Medulla oblongata (tissue), 1 donor: Measurements from ENCODE around the gene EXOC6.

Experiments used
- DNase-seq: peaks from one replicate; pipeline ENCODE4 v3.0.0-alpha.2; 2015; ENCODE audit errors: extremely low spot score

Gene EXOC6

DNA sequence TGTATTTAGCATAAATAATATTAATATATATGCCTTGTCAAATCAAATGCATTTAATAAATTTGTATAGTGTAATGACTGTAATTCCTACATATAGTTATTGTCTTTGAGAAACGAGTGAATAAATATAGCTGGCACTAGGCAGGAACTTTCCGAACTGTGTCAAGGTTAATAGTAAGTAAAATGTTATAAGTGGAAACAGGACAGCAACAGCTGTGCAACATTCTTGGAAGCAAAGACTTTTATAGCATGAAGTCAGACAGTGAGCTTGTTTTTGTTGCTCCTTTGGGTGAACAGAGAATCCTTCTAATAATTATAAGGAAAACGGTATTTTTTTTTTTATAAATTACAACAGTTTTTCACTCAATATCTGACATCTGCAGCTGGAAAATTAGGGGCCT, 14.0 kb upstream of the EXOC6 start:
- no peak for DNase-seq

DNA sequence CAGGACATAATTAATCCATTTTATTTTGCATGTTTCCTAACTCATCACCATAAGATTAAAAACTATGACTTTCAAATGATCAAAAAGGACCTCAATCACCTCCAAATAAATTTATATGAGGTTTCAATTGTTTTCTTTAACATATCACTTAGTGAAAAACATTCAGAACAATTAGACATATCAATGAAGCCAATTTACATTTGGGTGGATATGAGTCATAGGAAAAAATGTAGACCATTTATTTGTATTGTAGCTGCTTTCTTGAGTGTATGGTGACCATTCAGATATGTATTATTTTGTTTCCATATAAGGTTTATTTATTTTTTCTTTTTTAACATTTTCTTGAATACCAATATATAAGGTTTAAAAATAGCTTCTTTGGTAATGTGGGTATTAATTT, 13.3 kb upstream of the EXOC6 start:
- no peak for DNase-seq

DNA sequence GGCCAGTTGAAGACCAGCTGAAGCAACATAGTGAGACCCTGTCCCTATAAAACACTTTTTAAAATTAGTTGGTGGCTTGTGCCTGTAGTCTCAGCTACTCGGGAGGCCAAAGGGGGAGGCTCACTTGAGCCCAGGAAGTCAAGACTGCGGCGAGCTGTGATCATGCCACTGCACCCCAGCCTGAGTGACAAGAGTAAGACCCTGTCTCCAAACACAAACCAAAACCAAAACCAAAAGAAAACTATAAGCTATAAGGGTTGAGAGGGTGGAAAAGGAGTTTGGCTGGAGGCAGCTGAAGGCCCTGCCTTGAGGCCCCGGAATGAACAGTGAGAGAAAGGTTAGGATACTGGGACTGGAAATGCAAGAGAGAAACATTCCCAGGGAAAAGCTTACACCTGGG, 10.9 kb upstream of the EXOC6 start:
- DNase-seq, result no peak

DNA sequence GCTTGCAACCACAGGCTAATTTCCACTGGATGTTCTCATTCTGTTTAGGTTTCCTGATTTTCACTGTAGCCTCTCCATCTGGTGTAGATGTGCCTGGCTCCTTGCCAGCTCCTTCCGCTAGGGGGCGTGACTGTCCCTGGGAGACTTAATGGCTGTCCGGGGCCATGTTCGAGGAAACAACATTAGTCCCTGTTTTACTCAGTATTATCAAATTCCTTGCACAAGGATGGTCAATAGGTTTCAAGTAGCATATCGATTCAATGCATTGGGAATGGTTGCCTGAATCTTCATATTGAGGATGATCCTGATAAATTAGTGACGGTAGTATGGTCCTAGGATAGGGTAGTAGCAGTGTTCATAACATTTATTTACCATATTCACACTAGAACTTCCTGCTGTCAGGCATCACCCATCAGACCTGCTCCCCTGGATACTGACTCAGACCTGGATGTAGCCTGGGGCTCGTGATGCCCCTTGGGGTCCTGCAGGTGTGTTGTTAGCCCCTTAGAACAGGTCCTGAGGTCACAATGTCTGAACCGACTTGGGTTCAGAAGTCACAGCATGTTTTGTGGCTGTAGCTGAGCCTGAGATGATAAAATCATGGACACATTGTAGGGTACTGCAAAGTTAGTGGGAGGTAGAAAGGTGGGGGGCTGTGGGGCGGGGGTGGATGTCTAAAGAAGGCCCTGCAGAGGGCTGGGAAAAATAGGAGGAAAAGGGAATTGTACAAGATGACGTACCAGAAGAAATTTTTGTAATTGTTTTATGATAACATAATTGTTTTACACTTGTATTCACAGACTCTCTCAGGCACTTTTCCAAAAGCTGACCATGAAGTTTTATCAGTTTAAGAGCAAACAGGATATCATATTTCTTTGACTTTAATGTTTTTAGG, 8.9 kb upstream of the EXOC6 start:
- DNase-seq, result no peak

DNA sequence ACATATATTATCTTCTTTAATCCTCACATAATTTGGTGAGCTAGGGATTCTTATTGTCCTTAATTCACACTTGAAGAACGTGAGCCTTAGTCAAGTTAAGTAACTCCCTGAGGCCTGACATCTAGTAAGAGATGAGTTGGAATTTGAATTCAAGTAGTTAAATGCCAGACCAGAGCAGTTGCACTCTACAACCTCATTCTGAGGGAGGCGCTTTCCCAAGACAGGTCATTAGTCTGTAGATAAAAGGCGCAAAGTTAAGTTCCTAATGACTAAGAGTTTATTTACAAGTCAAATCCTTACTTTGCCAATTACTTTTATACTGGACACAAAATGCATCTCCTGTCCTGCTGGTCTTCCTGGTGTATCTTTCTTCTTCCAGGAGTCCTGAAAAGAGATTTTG, 3.6 kb upstream of the EXOC6 start:
- DNase-seq, result no peak

DNA sequence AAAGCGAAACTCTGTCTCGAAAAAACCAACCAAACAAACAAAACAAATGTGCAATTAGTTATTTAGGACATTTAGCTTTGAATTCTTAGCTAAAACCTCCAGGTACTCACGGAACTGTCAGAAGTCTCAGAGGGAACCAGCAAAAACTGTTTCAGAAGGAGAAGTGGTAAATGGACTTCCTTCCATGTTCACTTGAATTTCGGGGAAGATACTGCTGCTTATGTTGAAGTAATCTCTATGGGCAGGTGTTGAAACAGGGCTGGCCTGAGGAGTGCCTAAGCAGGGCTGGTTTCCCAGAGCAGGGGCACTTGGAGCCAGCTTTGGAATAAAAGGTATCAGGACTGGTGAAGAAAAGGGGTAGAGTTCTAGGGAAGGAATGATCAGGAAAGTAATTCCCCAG, 2.4 kb upstream of the EXOC6 start:
- peak; percentile 48 for DNase-seq

DNA sequence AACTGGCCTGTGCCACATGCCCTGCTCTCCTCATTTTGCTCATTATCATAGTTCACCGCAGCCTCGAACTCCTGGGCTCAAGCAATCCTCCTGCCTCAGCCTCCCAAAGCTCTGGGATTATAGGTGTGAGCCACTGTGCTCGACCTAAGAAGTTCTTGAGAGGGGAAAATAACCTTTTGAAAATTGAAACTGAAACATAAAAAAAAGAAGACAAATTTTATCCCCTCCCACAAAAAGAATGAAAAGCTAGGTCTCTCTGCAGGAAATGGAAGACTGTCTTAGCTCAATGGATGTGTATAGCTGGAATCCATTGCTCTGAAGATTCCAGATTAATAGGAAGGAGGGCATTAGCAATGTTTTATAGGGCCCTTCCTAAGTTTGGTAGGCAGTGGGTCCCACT, 2.0 kb upstream of the EXOC6 start:
- DNase-seq, result no peak

DNA sequence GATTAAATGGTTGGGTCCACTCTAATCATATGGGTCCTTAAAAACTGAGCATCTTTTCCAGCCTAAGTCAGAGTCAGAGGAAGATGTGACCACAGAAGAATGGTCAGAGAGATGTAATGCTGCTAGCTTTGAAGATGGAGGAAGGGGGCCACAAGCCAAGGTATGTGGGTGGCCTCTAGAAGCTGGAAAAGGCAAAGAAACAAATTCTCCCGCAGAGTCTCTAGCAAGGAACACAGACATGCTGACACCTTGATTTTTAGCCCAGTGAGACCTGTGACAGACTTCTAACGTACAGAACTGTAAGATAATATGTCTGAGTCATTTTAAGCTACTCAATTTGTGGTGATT, 1.5 kb upstream of the EXOC6 start:
- no peak for DNase-seq

DNA sequence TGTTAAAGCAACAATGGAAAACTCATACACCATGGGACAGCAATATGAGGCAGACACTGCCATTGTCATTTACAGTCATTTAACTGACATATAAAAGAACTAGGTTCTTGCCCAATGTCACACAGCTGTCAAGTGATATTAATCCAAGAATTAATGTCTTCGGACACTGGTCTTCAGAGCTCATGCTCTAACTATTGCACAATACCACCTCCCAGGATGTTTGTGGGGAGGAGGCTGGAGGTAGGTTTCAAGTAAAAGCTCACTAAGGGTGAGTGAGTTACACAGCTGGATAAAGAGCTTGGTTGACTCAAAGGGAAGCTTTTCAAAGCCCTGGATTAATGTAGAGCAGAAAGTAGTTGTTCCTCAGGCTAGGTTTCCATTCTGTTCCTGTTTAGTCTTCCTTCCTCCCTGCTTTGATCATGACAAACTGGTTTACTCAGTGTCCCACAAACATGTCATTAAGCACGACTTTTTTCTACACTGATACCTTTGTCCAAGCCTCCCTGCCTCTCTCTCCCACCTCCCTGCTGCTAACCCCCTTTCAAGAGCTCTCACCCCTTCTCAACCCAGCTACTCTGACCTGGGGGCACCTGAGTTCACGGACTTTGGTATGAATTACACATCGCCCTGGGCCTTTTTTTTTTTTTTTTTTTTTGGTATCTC, 987 bp upstream of the EXOC6 start:
- DNase-seq, result no peak

DNA sequence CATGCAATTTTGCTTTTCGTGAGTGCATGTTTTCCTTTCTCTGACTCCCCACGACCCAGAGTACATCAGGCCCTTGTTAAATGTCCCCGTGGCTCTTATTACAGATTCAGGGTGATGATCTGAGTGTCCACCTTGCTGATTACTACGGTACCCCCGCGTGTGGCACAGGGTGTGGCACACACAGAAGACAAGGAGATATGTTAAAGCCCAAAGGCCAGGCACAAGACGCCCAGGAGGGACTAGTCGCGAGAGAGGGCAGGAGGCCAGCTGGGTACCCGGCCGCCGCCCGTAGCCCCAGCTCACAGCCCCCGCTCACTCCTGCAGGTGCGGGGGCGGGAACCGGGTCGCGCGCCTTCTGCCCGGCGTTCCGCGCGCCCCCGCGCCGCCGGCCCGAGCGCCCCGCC, 281 bp upstream of the EXOC6 start:
- no peak for DNase-seq

DNA sequence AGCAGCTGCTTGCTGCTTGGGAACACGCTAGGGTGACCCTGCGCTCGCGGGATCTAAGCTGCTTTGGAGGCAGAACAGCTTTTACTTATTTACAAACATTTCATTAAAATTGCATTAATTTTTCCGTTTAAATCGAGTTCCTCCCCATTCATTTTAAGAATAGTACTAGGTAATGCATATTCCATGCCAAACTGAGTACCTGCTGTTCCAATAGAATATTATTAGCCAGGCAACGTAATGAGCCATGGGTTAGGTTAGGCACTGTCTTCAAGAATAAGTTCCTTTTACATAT, 860 bp downstream of the EXOC6 start:
- DNase-seq, result no peak

DNA sequence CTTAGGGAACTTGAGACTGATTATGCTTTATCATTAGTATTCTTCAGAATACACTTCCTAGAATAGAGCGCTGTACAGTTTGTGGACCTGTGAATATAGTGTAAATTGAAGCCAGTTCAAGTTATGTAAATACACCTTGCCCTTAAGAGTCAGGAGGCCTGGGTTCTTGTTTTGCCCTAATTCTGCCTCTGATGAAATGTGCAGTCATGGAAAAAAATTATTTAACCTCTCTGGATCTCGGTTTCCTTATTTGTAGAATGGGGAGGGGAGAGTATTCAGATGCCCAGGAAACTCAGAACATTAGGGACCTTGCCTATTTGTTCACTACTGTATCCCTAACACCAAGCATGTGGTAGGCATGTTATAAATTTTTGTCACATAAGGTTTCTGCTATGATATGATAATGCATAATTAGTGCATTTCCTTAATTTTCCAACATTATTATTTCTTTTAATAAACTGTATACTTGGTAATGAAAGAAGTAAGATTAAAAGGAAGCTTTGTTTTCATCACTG, 1.3 kb downstream of the EXOC6 start:
- no peak for DNase-seq

DNA sequence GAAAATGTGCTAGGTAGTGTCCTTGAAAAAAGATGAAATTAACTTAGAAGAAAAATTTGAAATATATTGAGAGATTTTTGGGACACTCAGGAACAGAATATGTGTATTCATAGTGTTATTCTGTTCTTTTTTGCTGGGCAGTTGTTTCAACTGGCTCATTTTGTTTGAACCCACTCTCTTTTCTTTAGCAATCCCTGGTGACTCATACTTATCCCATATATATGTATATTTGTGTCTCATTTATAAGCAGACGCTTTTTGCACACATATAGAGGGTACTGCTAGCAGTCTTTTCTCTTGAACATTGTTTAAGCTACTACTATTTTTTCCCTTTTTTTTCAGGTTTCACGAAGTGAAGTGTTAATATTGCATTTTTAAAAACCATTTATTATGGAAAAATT, 1.9 kb downstream of the EXOC6 start:
- DNase-seq, result no peak

DNA sequence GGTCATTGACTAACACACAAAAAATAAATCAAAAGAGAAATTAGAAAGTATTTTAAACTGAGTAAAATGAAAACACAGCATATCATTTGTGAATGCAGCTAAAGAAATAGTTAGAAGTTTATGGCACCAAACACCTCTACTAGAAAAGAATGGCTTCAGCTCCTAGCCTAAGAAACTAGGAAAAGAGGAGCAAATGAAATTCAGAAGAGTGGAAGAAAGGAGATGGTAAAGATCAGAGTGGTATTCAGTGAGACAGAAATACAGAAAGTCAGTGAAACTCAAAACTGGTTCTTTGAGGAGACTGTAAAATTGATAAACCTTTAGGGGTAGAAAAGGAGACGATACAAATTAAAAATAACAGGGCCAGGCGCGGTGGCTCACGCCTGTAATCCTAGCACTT, 2.7 kb downstream of the EXOC6 start:
- no peak for DNase-seq

DNA sequence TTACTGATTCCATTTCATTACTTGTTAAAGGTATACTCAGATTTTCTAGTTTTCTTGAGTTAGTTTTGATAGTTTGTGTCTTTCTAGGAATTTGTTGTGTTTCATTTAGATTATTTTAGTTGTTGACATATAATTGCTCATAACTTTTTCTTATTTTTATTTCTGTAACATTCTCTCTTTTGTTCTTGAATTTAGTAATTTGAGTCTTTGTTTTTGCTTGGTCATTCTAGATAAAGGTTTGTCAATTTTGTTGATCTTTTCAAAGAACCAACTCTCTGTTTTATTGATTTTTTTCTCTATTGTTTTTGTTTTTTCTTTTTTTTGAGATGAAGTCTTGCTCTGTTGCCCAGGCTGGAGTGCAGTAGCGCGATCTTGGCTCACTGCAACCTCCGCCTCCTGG, 7.2 kb downstream of the EXOC6 start:
- no peak for DNase-seq

DNA sequence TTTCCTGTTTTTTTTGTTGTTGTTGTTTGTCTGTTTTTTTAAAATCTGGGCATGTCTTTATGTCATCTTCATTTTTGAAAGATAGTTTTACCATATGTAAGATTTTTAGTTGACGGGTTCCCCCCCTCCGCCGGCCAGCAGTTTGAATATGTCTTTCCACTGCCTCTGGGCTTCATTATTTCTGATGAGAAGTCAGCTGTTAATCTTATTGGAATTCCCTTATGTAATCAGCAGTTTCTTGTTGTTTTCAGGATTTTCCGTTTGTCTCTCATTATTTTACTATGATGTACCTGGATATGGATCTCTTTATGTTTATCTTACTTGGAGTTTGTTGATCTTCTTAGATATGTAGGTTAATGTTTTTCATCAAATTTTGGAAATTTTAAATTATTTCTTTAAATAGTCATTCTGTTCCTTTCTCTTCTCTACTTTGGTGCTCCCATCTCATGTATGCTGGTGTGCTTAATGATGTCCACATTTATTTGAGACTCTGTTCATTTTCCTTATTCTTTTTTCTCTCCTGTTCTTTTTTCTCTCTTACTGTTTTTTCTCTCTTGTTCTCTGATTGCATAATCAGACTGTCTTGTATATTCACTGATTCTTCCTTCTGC, 9.7 kb downstream of the EXOC6 start:
- DNase-seq, result no peak

DNA sequence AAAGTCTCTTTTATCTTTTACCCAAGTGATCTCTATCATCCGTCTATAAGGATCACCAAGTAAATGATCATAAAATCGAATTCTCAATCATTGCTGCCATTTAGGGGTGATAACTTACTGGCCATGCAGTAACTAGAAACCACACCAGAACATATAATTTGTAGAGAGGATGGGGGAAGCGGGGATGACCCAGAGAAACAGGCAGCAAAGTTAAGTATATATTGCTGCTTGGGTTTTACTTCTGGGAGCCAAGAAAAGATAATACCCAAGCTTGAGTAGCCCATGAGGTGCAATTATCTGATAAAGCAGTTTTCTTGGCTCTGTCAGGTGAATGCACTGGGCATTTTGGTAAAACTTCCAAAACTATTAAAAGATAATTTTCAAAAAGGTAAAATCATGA, 18.9 kb downstream of the EXOC6 start:
- no peak for DNase-seq

DNA sequence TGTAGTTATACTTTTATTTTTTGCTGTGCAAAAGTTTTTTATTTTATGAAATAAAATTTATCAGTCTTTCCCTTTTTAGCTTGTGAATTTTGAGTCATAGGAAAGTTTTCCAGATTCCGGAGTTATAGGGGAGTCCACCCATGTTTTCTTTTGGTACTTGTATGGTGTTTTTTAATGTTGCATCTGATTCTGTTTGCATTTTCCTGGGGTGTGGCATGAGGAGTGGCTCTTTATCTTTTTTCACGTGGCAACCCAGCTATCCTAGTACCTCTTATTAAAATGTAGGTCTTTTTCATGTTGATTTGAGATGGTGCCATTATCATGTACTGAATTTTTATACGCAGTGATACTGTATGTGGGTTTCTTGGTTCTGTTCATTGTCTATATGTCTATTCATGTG, 19.7 kb downstream of the EXOC6 start:
- no peak for DNase-seq

DNA sequence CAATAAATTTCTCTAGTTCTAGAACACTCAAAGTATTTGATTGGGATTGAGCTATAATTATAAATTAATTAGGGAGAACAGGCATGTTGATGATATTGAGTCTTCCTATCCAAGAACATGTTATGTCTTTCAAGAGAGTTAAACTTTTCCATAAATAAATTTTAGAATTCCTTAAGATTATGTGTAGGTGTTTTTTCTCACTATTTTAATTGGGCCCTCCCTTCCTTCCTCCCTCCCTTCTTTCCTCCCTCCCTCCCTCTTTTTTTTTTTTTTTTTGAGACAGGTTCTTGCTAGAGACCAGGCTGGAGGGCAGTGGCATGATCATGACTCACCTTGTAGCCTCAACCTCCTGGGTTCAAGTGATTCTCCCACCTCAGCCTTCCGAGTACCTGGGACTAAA, 20.2 kb downstream of the EXOC6 start:
- DNase-seq, result no peak

DNA sequence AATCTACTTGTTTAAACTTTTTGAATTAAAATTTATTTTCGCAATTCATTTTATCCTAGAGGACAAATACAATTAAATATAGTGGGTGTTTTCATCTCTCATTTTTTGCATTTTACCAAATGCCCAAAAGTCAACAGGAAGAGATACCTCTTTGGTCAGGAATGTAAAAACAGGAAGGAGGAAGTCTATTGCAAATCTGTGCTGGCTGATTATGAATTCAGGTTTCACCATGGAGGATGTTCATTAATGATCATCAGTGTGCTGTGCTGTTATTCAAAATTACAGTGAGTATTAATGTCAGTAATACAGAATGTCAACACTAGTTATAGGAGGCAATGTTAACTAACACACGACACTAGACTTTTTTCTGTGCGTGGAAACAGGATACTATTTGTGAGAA, 24.7 kb downstream of the EXOC6 start:
- DNase-seq, result no peak

DNA sequence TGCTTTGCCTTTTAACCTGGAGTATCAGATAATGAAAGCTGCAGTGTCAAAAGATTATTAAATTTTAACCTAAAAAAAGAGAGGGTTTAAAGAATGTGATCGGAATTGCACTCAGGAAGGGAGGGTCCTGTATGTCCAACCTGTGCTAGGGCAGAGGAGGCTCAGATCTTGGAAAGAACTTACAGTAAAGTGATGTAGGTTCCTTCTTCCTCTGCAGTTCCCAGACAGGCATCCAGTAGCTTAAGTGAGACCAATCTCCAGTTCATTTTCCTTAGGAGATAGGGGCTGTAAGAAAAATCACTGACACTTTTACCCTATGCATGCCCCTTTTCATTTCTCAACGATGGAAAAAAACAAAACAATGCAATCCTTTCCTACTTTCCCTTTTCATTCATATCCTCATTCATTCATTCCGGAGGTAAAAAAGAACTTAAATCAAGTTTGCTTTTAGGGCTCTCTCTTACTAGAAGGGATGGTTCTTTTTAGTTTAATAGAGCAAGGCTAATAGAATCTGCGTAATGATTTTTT, 28.3 kb downstream of the EXOC6 start:
- no peak for DNase-seq

DNA sequence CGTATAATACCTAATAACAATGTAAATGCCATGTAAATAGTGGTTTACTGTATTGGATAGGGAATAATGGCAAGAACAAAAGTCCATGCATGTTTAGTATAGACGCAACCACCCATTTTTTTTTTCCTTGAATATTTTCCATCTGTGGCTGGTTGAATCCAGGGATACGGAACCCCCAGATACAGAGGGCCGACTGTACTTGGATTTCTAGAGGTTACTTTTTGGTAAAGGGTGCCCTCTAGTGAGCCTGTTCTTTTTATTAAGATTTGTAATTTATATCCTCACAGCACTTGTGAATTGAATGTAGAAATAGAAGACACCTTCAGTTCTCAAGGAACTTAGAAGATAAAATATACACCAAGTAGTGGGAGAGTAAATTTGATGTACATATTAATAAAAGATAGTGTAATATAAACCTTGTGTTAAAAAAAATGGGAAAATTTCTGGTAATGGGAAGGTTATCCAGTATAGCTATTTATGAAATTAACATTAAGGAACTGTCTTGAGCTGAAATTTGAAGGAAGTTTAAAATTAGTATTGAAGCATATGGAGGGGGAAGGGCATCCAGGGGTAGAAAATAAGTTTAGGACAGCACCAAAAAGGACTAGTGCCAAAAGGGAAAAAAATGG, 32.0 kb downstream of the EXOC6 start:
- peak; percentile 79 for DNase-seq
